Lung (tissue), 12 donors: ENCODE results near the gene CNTN5. TPM values are rescaled to one million over a fixed set of nuclear protein-coding genes. Genes with fewer than 3 reads are reported as not detected.
A peak's percentile ranks its signal among the peaks of the same experiment; 100 is the strongest.

Experiments
- ATAC-seq: fragments of 200-7000 bp; cut with Tn5 transposase; one replicate; pipeline ENCODE4 v1.9.1; 2020; ENCODE audit warnings: moderate number of reproducible peaks; ENCODE audit not compliant: insufficient read depth, low FRiP score
- DNase-seq, 3 donors: peaks; one replicate each; pipeline ENCODE4 v3.0.0-alpha.2; 2013 to 2017
- H3K27ac ChIP-seq, 2 donors: one replicate each; pipeline ENCODE4 v1.5.1; 2013; ENCODE audit warnings: mild to moderate bottlenecking in 2 of 2, moderate library complexity in 2 of 2, control low read depth in 1 of 2, inconsistent platforms in 1 of 2, low read depth in 1 of 2, low read length in 1 of 2
- H3K27me3 ChIP-seq, 3 donors: one replicate each; pipeline ENCODE4 v1.5.1; 2013; ENCODE audit warnings: low read length in 2 of 3; ENCODE audit not compliant: control insufficient read depth in 3 of 3, insufficient read depth in 3 of 3
- H3K36me3 ChIP-seq, 4 donors: one replicate each; pipeline ENCODE4 v1.5.1; 2013; ENCODE audit warnings: low read length in 4 of 4, mild to moderate bottlenecking in 1 of 4, moderate library complexity in 1 of 4; ENCODE audit not compliant: control insufficient read depth in 4 of 4, insufficient read depth in 4 of 4
- H3K4me1 ChIP-seq, 5 donors: one replicate each; pipeline ENCODE4 v1.5.1; 2013; ENCODE audit warnings: low read length in 5 of 5, mild to moderate bottlenecking in 2 of 5, moderate library complexity in 1 of 5; ENCODE audit not compliant: control insufficient read depth in 5 of 5, insufficient read depth in 5 of 5
- H3K4me3 ChIP-seq: one replicate; pipeline ENCODE4 v1.5.1; 2013; ENCODE audit warnings: mild to moderate bottlenecking, control low read depth, moderate library complexity
- H3K9ac ChIP-seq, 2 donors: one replicate each; pipeline ENCODE4 v1.5.1; 2013; ENCODE audit warnings: low read length in 2 of 2, control low read depth in 1 of 2; ENCODE audit not compliant: insufficient read depth in 1 of 2
- H3K9me3 ChIP-seq, 4 donors: one replicate each; pipeline ENCODE4 v1.5.1; 2013; ENCODE audit warnings: low read length in 3 of 4, mild to moderate bottlenecking in 1 of 4, moderate library complexity in 1 of 4; ENCODE audit not compliant: control insufficient read depth in 4 of 4, insufficient read depth in 3 of 4
- CTCF ChIP-seq: IDR thresholded peaks from 2 replicates; pipeline ENCODE4 v1.5.1; 2012; ENCODE audit warnings: mild to moderate bottlenecking; ENCODE audit errors: control extremely low read depth, extremely low read depth
- WGBS, 2 donors: extraction: QIAGEN DNeasy Blood & Tissue Kit; methylation state at CpG; one replicate each; pipeline ENCODE4 v1.1.7; 2013; 5-methylcytosine and 5-hydroxymethylcytosine counted together
- polyA plus RNA-seq, 2 donors: library from polyadenylated mRNA; stranded (reverse); fragments of 200-250 nt; gene quantifications; one replicate each; pipeline ENCODE4 v1.2.1, GENCODE V29; 2013
- total RNA-seq, 2 donors: library from RNA; depleted of rRNA in 1 of 2; stranded (reverse); fragments of >200 nt in 1 of 2; gene quantifications; one replicate each; pipeline ENCODE4 v1.2.1, GENCODE V29; 2014 to 2021
- donor health status: control.
- donor health status: control.
- donor health status: Bipolar disorder and iron deficiency.
- donor health status: healthy.
- donor health status: DM: yes; HTN: yes; CAD: no.

Gene CNTN5
- total and polyA plus RNA-seq, 4 donors: 0.10 to 0.80 (median 0.44) TPM

- H3K27me3 ChIP-seq: no peaks in the 10 kb centered on the region
- no peak overlapping the region for H3K9ac ChIP-seq
- H3K4me1 ChIP-seq: peaks cover 0 to 7% (median 0%) of the 10 kb centered on the region in 5 donors
- WGBS, 2 donors: 51 to 57% methylated on average over 3 of the region's 3 CpGs
- no peaks in the 10 kb centered on the region for H3K9me3 ChIP-seq
- H3K4me3 ChIP-seq: no peak overlapping the region
- DNase-seq (peak in 1 of 3 donors; percentile 2), ATAC-seq (no peak)
- no peaks in the 10 kb centered on the region for H3K36me3 ChIP-seq
- TF ChIP-seq CTCF: no peak
- H3K27ac ChIP-seq: no peak overlapping the region
Observed at GRCh38 chr11:100190395-100190794, 1169.6 kb downstream of the CNTN5 start.

GRCh38 chr11:100192181-100192580, 1171.4 kb downstream of the CNTN5 start:
- Histone ChIP-seq H3K4me3 (no peak overlapping the region), H3K27ac (no peak overlapping the region), H3K9ac (no peak overlapping the region), H3K9me3 (no peaks in the 10 kb centered on the region), H3K4me1 (peaks cover 0 to 7% (median 0%) of the 10 kb centered on the region in 5 donors), H3K27me3 (no peaks in the 10 kb centered on the region), H3K36me3 (no peaks in the 10 kb centered on the region)
- ATAC-seq (no peak), DNase-seq (peak in 2 of 3 donors; percentile 62 to 75)
- no peak for TF ChIP-seq CTCF
- 0 to 51% methylated on average over 1 of the region's 1 CpG for WGBS, 2 donors

GRCh38 chr11:100203789-100204188, 1183.0 kb downstream of the CNTN5 start:
- no peaks in the 10 kb centered on the region for H3K4me1 ChIP-seq
- H3K9ac ChIP-seq: no peak overlapping the region
- H3K36me3 ChIP-seq: no peaks in the 10 kb centered on the region
- WGBS, 2 donors: 67 to 80% methylated on average over 2 of the region's 2 CpGs
- no peak for ATAC-seq
- no peak overlapping the region for H3K27ac ChIP-seq
- TF ChIP-seq CTCF: no peak
- no peak overlapping the region for H3K4me3 ChIP-seq
- no peak for DNase-seq
- peaks cover 0 to 4% (median 0%) of the 10 kb centered on the region in 4 donors for H3K9me3 ChIP-seq
- H3K27me3 ChIP-seq: no peaks in the 10 kb centered on the region

DNA sequence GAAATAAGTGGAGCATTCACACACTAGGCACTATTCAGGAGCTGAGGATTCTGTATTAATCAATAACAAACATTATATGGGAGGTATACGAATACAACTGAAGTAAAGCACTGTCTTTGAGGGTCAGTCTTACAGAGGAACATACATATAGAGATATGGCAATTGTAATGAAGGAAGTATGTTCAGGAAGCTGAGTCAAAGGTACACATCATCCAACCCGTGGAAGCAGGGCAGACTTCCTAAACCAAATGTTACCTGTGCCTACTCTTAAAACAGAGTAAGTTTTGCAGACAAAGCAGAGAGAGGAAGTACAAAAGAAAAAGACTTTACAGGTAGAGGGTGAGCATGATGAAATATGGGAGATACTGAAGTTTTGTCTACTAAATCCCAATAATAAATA, 1185.2 kb downstream of the CNTN5 start:
- Histone ChIP-seq H3K27ac (no peak overlapping the region), H3K9ac (no peak overlapping the region), H3K4me3 (no peak overlapping the region), H3K9me3 (peaks cover 0 to 5% (median 0%) of the 10 kb centered on the region in 4 donors), H3K4me1 (no peaks in the 10 kb centered on the region), H3K36me3 (no peaks in the 10 kb centered on the region), H3K27me3 (no peaks in the 10 kb centered on the region)
- DNase-seq (no peak), ATAC-seq (no peak)
- 57 to 66% methylated on average over 2 of the region's 2 CpGs for WGBS, 2 donors
- no peak for TF ChIP-seq CTCF
